ENCODE measurements around the gene ASXL2.
"Not testable (repeated sequence)": the region's sequence is repeated elsewhere in the genome, so short reads cannot be mapped to it uniquely, and the experiment has no call there.

The ASXL2 gene

DNA sequence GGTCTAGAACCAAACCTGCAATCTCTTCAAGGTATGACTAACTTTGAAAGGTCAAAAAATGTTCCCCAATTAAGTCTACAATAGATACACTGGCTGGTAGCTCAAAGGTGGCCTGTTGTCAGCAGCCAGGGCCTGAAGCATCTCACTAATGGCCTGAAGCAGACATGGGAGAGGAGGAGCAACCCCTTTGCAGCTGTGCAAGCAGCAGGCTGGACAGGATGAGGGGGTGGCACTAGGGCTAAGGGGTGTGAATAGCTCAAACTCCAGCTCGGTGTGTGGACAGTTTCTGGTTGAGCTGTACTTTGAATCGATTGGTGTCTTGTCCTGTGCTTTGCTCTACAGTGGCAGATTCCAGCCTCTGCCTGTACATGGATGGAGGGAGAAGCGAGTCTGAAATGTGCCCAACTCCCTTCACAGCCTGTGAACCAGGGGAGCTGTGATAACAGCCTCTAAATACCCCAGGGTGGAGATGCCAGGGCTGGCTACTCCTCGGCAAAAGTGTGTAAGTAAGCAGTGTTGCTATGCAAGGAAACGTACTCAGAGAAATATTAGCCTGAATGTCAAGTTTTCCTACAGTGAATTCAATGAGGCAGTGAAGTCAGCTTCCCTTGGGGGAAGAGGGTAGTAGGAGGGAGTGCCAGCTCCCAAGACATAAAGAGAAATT lies 170.2 kb downstream of the ASXL2 start:
- no peak overlapping the region for H3K27ac ChIP-seq
- H3K4me3 ChIP-seq, result no peak overlapping the region

DNA sequence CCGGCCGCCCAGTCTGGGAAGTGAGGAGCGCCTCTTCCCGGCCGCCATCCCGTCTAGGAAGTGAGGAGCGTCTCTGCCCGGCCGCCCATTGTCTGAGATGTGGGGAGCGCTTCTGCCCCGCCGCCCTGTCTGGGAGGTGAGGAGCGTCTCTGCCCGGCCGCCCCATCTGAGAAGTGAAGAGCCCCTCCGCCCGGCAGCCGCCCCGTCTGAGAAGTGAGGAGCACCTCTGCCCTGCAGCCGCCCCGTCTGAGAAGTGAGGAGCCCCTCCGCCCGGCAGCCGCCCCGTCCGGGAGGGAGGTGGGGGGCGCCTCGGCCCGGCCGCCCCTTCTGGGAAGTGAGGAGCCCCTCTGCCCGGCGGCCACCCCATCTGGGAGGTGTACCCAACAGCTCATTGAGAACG lies 172.7 kb downstream of the ASXL2 start:
- not testable (repeated sequence) for H3K27ac ChIP-seq, H3K4me3 ChIP-seq

DNA sequence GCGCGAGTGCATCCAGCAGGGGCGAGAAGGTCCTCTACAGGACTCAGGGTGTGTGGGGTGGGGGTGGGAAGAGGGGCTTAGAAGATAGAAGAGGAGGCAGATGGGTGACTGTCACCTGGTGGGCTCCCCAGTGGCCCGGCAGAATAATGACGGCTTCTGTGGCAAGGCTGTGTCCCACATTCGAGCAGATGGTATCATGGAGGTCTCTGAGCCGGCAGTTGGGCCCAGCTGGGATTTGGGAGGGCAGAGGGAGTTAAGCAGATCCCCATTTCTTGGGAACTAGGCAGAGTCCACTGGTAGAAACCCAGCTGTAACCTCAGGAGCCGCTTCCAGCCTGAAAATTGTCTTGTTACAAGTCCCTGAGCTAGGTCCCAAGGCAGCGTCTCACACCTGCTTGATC lies 176.5 kb downstream of the ASXL2 start:
- Histone ChIP-seq H3K4me3 (no peak overlapping the region), H3K27ac (no peak overlapping the region)

GRCh38 chr2:25700221-25700660 lies 178.0 kb downstream of the ASXL2 start:
- Histone ChIP-seq H3K4me3 (no peak overlapping the region), H3K27ac (no peak overlapping the region)

DNA sequence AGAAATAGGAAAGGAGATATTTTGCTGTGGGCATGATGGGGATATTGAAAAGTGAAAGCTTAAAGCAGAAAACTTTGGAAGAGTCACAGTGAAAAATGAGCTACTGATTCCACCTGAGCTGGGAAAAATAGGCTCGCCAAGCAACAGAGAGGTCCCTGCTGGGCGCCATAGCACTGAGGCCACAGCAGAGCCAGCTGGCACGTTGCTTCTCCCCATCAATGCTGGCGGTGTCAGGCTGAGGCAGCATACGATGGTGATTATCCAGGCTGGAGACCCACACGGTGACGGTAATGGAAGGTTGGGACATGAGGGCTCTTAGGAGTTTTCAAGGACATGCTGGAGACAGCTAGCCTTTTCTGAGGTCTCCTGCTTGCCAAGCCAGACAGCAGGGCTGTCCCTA lies 179.1 kb downstream of the ASXL2 start:
- no peak overlapping the region for H3K27ac ChIP-seq
- no peak overlapping the region for H3K4me3 ChIP-seq

GRCh38 chr2:25698752-25699151 lies 179.5 kb downstream of the ASXL2 start:
- Histone ChIP-seq H3K27ac (no peak overlapping the region), H3K4me3 (no peak overlapping the region)

GRCh38 chr2:25697559-25698341 lies 180.5 kb downstream of the ASXL2 start:
- H3K27ac ChIP-seq, result no peak overlapping the region
- no peak overlapping the region for H3K4me3 ChIP-seq

DNA sequence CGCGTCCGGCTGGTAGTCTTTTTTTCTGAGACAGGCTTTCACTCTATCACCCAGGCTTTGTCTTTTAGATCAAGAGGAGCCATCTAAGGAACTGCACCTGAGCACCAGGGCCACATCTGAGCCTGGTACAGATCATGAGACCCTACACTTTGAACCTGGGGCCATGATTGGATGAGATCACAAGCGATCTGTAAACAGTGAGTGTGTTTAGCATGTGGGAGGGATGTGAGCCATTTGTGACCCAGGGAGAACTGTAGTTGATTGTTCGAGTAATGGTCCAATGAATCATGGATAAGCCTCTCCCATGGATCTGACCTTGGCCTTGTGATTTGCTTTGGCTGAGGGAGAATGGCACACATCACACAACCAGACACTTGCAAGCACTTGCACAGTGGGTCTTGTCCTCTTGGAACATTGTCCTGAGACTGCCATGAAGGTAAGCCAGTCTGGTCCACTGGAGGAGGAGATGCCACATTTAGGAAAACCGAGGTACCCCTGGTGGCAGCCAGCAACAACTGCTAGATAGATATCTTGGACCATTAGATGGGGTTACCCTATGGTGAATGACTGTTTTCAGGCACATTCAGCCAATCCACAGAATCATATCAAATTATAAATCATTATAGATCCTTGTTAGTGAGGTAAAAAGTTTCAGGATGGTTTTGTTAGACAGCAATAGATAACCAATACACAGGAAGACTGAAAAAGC lies 185.4 kb downstream of the ASXL2 start:
- H3K4me3 ChIP-seq, result no peak overlapping the region
- H3K27ac ChIP-seq, result no peak overlapping the region

DNA sequence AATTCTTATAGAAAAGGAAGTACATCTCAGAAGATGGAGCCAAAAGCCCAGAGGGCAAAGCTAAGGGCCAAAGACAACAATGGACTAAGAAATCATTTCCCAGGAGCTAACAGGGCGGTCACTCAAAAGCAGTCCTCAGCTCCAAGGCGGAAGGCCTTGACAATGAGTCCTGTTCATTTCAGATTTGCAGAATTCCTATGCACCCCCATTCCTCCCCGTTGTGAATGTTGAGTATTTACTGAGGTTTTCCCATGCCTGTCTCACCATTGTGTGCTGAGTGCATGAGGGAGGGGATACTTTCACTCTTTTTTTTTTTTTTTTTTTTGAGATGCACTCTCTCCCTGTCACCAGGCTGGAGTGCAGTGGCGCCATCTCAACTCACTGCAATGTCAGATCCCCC lies 186.1 kb downstream of the ASXL2 start:
- no peak overlapping the region for H3K4me3 ChIP-seq

DNA sequence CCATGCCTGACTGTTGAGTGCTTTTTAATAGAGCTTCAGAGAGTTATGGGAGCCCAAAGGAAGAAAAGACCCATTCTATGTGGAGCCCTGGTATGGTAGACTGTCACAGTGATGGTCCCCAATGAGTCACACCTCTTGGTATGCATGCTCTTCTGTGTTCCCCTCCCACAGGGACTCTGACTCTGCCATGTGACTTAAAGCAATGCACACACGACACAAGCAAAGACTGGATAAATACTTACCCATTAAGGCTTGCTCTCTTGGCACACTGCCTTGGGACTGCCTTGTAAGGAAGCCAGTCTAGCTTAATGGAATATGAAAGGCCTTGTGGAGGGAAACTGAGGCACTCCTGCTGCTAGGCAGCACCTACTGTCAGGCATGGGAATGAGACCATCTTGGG lies 188.2 kb downstream of the ASXL2 start:
- H3K27ac ChIP-seq, result no peak overlapping the region
- H3K4me3 ChIP-seq, result no peak overlapping the region

More for the DNA sequence above, 186.1 kb downstream of the ASXL2 start:
- no peak overlapping the region for H3K27ac ChIP-seq

DNA sequence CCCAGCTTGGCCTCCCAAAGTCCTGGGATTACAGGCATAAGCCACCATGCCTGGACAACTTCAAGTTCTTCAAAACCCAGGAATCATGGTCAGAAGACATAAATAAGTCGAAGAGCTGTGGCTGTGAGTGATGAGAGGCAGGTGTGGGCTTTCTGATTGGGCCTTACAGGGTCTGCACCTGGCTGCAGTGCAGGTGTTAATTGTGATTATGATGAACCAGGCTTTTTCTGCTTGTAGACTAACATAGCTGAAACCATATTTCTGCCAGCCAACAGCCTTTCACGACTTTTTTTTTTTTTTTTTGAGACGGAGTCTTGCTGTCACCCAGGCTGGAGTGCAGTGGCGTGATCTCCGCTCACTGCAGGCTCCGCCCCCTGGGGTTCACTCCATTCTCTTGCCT lies 190.1 kb downstream of the ASXL2 start:
- Histone ChIP-seq H3K4me3 (no peak overlapping the region), H3K27ac (no peak overlapping the region)

DNA sequence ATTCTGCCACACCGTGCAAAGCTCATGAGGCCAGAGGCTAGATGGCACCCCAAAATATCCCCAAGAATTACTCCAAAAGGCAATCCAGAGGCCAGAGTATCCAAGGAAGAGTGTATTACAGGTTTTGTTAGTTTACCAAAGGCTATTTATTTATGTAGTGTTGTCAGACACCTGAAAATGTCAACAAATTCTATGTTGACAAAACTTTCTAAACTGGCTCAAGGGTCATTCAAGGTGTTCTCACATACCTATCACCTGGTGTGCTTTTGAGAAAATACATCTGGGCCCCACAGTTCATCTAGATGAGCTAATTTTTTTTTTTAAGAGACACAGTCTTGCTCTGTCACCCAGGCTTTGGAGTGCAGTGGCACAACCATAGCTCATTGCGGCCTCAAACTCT lies 192.5 kb downstream of the ASXL2 start:
- H3K27ac ChIP-seq, result no peak overlapping the region

DNA sequence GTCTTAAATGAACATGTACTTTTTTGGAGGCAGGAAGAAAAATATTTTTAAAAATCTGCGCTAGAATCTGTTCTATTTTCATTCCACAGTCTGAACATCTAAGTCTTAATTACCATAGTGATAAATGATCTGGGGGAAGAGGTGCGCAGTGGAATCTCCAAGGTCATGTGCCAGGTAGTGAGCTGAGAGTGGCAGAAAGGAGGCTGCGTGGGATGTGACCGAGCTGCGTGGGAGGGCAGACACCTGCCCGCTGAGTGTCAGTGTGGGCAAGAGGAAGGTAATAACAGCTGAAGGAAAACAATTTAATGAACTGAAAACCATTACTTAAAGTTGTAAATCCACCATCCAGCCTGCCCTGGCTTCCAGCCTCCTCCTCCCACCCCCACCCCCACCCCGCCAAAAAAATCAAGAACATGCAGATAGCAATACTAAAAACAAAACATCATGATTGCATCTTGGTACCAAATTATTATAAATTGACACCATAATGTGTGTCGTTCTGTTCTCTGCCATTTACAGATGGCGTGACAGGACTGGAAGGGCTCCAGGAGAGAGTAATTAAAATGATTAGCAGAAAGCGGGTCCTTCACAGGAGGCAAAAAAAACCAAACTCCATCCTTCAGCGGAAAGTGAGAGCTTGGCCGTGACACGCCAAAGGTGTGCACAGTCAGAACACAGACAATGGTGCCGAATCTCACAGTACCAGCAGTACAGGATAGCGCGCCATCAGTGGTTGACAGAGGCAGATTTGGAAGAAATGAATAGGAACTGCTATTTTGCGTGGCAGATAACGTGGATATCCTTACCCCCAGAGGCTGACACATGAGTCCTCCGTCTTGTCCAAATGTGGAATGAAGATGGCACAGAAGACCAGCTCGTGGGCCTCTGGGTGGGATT lies 193.5 kb downstream of the ASXL2 start:
- no peak overlapping the region for H3K4me3 ChIP-seq
- no peak overlapping the region for H3K27ac ChIP-seq

More for the DNA sequence above, 192.5 kb downstream of the ASXL2 start:
- H3K4me3 ChIP-seq, result no peak overlapping the region

Measured in skin epidermis (tissue), 12 donors.